ENCODE data around the gene PDGFA. TPM values are rescaled to one million over a fixed set of nuclear protein-coding genes. Genes with fewer than 3 reads are reported as not detected.

PDGFA gene
- total and polyA plus RNA-seq, 12 donors: 2.9 to 28.6 (median 13.6) TPM

GRCh38 chr7:490461-491291 lies 29.0 kb downstream of the PDGFA start:
- Histone ChIP-seq H3K36me3 (replicated peaks in 1 of 2) (no peaks in the 10 kb centered on the region), H3K27ac (no peak overlapping the region), H3K9me3 (replicated peaks in 1 of 3) (no peaks in the 10 kb centered on the region), H3K4me3 (no peak overlapping the region), H3K27me3 (no peaks in the 10 kb centered on the region), H3K4me1 (replicated peaks in 1 of 2) (no peaks in the 10 kb centered on the region)
- DNase-seq: no peak
- TF ChIP-seq CTCF (IDR thresholded peaks at IDR 0.05): no peak
- intact Hi-C loops (cut with DNase I): no loop called here
- WGBS, 4 donors: 76 to 84% (median 80%) methylated on average over 2 to 18 of the region's 18 CpGs

DNA sequence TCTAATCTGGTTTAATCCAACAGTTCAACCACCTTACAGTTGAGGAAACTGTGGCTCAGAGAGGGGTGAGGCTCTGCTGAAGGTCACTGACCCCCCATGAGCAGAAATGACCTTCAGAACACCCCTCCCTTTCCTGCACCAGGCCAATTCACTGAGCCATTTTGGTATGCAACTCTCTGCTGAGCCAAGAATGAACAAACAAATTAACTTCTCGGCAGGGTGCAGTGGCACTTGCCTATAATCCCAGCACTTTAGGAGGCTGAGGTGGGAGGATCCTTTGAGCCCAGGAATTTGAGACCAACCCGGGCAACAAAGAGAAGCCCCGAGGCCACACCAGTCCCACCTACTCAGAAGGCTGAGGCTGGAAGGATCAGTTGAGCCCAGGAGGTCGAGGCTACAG lies 29.8 kb downstream of the PDGFA start:
- no peaks in the 10 kb centered on the region for H3K9me3 ChIP-seq (replicated peaks in 1 of 3)
- H3K4me3 ChIP-seq: no peak overlapping the region
- intact Hi-C loops (cut with DNase I): no loop called here
- H3K27me3 ChIP-seq: peaks cover under 1% of the 10 kb centered on the region
- no peak for DNase-seq
- no peaks in the 10 kb centered on the region for H3K4me1 ChIP-seq (replicated peaks in 1 of 2)
- WGBS, 4 donors: 64 to 78% (median 71%) methylated on average over 4 of the region's 4 CpGs
- H3K27ac ChIP-seq: no peak overlapping the region
- TF ChIP-seq POLR2A (IDR thresholded peaks at IDR 0.05): no peak
- TF ChIP-seq CTCF (IDR thresholded peaks at IDR 0.05): no peak
- H3K36me3 ChIP-seq (replicated peaks in 1 of 2): no peaks in the 10 kb centered on the region

GRCh38 chr7:486216-486743 lies 33.4 kb downstream of the PDGFA start:
- H3K9me3 ChIP-seq (replicated peaks in 1 of 3): no peaks in the 10 kb centered on the region
- no peak for DNase-seq
- intact Hi-C loops (cut with DNase I): no loop called here
- peaks cover 8% of the 10 kb centered on the region for H3K27me3 ChIP-seq
- no peak overlapping the region for H3K4me3 ChIP-seq
- WGBS, 4 donors: 82 to 89% (median 84%) methylated on average over 16 of the region's 16 CpGs
- H3K36me3 ChIP-seq (replicated peaks in 1 of 2): no peaks in the 10 kb centered on the region
- H3K4me1 ChIP-seq (replicated peaks in 1 of 2): no peaks in the 10 kb centered on the region
- TF ChIP-seq CTCF (IDR thresholded peaks at IDR 0.05): no peak
- TF ChIP-seq POLR2A (IDR thresholded peaks at IDR 0.05): no peak
- H3K27ac ChIP-seq: no peak overlapping the region

DNA sequence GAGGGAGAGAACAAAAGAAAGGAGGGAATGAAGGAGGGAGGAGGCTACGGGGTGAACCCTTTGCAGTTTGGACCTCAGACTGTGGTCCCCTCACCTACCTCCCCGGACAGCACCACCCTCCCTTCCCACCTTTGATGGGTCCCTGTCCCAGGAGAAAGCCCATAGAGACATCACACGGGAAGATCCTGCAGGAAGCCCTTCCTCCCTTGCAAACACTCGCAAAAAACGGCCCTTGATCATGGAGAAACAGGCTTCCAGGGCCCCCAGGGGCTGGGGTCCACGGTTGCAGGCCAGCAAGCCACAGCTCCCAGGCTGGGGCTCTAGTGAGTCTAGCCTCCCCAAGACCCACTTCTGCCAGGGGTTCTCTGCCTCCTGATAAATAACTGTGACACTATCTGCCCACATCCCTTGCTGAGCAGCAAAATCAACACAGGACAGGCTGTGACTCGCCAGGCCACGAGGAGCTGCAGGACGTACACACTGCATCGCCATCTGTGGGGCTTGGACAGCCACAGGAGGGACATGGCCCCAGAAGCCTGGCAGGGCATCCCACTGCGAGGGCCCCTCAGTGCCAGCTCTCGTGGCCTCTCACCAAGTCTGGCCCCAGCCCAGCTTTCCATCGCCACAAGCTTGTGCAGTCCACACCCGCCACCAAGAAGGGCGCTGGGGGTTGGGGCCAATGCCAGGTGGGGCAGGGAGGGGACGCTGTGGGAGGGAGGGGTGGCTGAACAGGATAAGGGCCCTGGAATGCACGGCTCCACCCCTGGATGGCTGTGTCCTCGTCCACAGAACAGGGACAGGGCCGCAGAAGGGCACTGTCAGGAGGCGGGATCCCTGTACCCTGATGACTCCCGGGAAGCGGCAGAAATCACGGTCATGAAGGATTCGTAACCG lies 34.2 kb downstream of the PDGFA start:
- H3K27ac ChIP-seq: no peak overlapping the region
- DNase-seq: no peak
- H3K4me3 ChIP-seq: no peak overlapping the region
- TF ChIP-seq POLR2A (IDR thresholded peaks at IDR 0.05): no peak
- no peak for TF ChIP-seq CTCF (IDR thresholded peaks at IDR 0.05)
- no peaks in the 10 kb centered on the region for H3K9me3 ChIP-seq (replicated peaks in 1 of 3)
- intact Hi-C loops (cut with DNase I): no loop called here
- no peaks in the 10 kb centered on the region for H3K4me1 ChIP-seq (replicated peaks in 1 of 2)
- H3K36me3 ChIP-seq (replicated peaks in 1 of 2): no peaks in the 10 kb centered on the region
- peaks cover 8% of the 10 kb centered on the region for H3K27me3 ChIP-seq
- WGBS, 4 donors: 60 to 84% (median 70%) methylated on average over 12 to 25 of the region's 25 CpGs
